ENCODE measurements around the gene SIDT2. TPM values are rescaled to one million over a fixed set of nuclear protein-coding genes. Genes with fewer than 3 reads are reported as not detected.
A peak's percentile ranks its signal among the peaks of the same experiment; 100 is the strongest.

Gene SIDT2
- total RNA-seq, 2 experiments from 2014 or later: 18.9 to 21.3 TPM

DNA sequence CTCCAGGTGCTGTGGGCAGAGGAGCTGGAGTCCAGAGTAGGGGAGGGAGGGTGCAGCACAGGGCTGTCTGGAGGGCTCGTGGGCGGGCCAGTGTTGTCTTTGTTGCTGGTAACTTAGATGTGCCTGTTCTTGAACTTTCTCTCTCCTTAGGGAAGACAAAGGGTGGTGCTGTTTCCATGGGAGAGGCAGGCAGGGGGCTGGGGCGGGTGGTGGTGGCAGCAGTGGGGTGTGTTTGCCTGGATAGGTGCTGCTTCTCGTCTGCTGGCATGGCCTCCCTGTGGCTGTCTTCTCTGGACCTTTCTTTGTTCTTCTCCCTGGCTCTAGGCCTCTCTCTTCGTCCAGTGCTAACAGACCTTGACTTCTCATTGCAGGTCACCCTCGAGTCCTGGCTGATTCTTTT, 8.5 kb downstream of the SIDT2 start:
- Mint-ChIP-seq H3K27ac (no peak overlapping the region), H3K36me3 (no peaks in the 10 kb centered on the region), H3K4me3 (no peak overlapping the region), H3K9me3 (ENCODE audit: low read depth) (no peaks in the 10 kb centered on the region), H3K4me1 (no peaks in the 10 kb centered on the region), H3K27me3 (no peaks in the 10 kb centered on the region)
- no peak for DNase-seq
- no peak for ATAC-seq
- CTCF ChIA-PET: no interaction called here

DNA sequence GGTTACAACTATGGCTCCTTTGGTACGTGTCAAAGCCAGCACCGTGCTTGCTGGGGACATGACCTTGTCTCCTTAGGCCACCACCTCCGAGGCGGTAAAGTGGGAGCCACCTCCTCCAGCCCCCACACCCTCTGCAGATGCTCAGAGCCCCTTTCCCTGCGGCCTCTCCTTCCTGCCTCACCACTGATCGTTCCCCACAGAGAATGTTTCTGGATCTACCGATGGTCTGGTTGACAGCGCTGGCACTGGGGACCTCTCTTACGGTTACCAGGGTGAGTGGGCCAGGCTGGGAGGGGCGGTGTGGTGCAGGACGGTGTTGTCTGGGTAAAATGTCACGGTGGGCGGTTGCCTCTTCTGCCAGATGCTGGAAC, 8.9 kb downstream of the SIDT2 start:
- H3K4me3 Mint-ChIP-seq: no peak overlapping the region
- H3K4me1 Mint-ChIP-seq: no peaks in the 10 kb centered on the region
- H3K36me3 Mint-ChIP-seq: no peaks in the 10 kb centered on the region
- no peak overlapping the region for H3K27ac Mint-ChIP-seq
- ATAC-seq (no peak), DNase-seq (no peak)
- no peaks in the 10 kb centered on the region for H3K27me3 Mint-ChIP-seq
- CTCF ChIA-PET: interaction anchor here (0.9 kb wide), 1 partner anchor 40 kb away, joined by 3 read pairs; no protein-coding TSS in a partner anchor
- no peaks in the 10 kb centered on the region for H3K9me3 Mint-ChIP-seq (ENCODE audit: low read depth)

DNA sequence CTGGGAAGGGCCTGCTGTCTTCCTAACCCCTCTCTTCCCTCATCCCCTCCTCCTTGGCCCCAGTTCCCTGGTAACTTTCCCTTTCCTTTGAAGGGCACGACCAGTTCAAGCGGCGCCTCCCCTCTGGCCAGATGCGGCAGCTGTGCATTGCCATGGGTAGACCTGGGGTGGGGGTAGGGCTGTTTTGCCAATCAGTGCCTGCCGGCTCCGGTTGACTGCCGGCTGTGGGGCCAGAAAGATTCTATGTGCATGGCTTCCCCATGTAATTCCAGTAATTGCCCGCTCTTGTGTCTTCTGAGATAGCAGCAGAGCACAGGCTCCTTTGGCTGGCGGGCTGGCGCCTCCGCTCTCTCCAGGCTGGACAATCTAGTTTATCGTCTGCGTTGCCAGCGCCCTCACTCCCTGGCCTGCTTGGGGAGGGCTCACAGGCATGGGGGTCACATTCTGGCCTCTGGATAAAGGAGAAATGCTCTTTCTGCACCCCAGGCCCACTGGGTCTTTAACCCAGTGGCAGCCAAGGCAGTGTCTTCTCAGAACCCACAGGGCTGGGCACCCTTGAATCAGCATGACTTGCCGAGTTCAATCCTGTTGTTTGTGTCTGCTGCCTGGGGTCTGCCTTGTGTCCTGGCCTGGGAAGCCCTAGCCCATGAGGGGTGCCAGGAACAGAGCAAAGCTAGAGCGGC, 9.4 kb downstream of the SIDT2 start:
- H3K27ac Mint-ChIP-seq: no peak overlapping the region
- no peaks in the 10 kb centered on the region for H3K27me3 Mint-ChIP-seq
- no peaks in the 10 kb centered on the region for H3K36me3 Mint-ChIP-seq
- CTCF ChIA-PET: interaction anchor here (0.9 kb wide), 1 partner anchor 39 kb away, joined by 3 read pairs; no protein-coding TSS in a partner anchor
- no peaks in the 10 kb centered on the region for H3K9me3 Mint-ChIP-seq (ENCODE audit: low read depth)
- no peak for ATAC-seq
- no peaks in the 10 kb centered on the region for H3K4me1 Mint-ChIP-seq
- H3K4me3 Mint-ChIP-seq: no peak overlapping the region
- no peak for DNase-seq

DNA sequence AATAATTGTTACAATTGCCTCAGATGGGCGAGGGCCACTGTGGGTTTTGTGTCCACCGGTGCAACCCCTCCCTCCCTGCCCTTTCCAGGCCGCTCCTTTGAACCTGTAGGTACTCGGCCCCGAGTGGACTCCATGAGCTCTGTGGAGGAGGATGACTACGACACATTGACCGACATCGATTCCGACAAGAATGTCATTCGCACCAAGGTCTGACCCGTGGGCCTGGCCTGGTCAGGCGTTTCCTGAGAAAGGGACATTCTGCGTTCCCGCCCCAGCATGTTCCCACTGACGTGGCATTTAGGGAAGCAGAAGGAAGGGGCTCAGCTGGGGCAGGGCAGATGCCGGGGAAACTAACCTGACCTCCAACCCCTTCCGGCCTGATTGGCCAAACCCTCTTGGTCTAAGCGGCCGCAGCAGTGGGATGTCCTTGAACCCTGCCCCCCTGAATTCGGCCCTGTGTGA, 10.1 kb downstream of the SIDT2 start:
- Mint-ChIP-seq H3K4me1 (no peaks in the 10 kb centered on the region), H3K36me3 (no peaks in the 10 kb centered on the region), H3K27me3 (no peaks in the 10 kb centered on the region), H3K4me3 (no peak overlapping the region), H3K27ac (no peak overlapping the region), H3K9me3 (ENCODE audit: low read depth) (no peaks in the 10 kb centered on the region)
- CTCF ChIA-PET: interaction anchor here (0.9 kb wide), 1 partner anchor 38 kb away, joined by 3 read pairs; no protein-coding TSS in a partner anchor
- ATAC-seq (no peak), DNase-seq (no peak)

DNA sequence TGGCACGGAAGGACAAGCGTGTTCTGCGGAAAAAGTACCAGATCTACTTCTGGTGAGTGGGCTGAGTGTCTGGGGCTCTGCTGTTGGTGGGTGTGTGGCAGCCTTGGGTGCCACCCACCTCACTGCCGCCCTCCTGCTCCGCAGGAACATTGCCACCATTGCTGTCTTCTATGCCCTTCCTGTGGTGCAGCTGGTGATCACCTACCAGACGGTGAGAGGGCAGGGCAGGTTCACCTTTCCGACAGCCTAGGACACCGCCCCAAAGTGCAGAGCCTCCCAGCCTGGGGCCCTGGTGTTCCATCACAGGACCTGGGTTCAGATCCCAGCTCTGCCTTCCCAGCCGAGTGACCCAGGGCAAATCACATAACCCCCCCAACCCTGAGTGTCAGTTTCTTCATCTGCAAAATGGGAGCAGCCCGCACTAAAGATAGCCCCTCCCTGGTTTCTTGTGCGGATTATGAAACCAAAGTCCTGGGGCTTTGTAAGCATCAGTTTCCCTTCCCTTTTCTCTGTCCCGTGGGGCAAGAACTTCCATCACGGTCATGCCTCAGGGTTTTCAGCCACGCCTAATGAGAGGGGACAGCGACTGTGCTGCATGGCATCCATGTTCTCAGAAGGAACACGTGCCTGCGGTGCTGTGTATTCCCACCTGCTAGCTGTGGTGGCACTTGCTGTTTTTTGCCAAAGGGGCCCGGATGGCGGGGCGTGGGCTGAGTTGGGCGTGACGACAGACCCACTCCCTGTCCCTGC, 10.8 kb downstream of the SIDT2 start:
- CTCF ChIA-PET: interaction anchor here (1.6 kb wide), 1 partner anchor 353 kb away, joined by 3 read pairs; no protein-coding TSS in a partner anchor
- H3K4me3 Mint-ChIP-seq: no peak overlapping the region

DNA sequence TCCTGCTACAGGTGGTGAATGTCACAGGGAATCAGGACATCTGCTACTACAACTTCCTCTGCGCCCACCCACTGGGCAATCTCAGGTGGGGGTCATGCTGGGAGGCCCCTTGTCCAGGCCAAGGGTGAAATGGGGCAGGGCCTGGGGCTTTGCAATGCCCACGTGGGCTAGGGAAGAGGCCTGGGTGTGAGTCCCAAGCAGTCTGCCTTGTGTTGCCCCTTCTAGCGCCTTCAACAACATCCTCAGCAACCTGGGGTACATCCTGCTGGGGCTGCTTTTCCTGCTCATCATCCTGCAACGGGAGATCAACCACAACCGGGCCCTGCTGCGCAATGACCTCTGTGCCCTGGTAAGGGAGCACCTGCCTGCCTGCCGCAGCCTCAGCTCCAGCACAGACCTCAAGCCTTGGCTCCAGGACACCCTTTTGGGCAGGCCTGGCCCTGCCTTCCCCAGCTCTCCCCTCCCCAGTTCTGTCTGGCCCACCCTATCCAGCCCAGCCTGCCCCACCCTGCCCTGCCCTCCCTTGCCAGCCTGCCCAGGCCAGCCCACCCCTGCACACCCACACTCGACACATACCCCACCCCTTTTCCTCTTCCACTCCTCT, 11.5 kb downstream of the SIDT2 start:
- Mint-ChIP-seq H3K27me3 (no peaks in the 10 kb centered on the region), H3K36me3 (no peaks in the 10 kb centered on the region), H3K4me1 (no peaks in the 10 kb centered on the region), H3K4me3 (no peak overlapping the region), H3K9me3 (ENCODE audit: low read depth) (no peaks in the 10 kb centered on the region), H3K27ac (no peak overlapping the region)
- CTCF ChIA-PET: interaction anchor here (1.6 kb wide), 1 partner anchor 354 kb away, joined by 3 read pairs; no protein-coding TSS in a partner anchor
- DNase-seq (no peak), ATAC-seq (no peak)

More for the DNA sequence above, 10.8 kb downstream of the SIDT2 start:
- no peaks in the 10 kb centered on the region for H3K36me3 Mint-ChIP-seq
- H3K9me3 Mint-ChIP-seq (ENCODE audit: low read depth): no peaks in the 10 kb centered on the region
- H3K4me1 Mint-ChIP-seq: no peaks in the 10 kb centered on the region
- DNase-seq (no peak), ATAC-seq (no peak)
- H3K27ac Mint-ChIP-seq: no peak overlapping the region
- no peaks in the 10 kb centered on the region for H3K27me3 Mint-ChIP-seq

DNA sequence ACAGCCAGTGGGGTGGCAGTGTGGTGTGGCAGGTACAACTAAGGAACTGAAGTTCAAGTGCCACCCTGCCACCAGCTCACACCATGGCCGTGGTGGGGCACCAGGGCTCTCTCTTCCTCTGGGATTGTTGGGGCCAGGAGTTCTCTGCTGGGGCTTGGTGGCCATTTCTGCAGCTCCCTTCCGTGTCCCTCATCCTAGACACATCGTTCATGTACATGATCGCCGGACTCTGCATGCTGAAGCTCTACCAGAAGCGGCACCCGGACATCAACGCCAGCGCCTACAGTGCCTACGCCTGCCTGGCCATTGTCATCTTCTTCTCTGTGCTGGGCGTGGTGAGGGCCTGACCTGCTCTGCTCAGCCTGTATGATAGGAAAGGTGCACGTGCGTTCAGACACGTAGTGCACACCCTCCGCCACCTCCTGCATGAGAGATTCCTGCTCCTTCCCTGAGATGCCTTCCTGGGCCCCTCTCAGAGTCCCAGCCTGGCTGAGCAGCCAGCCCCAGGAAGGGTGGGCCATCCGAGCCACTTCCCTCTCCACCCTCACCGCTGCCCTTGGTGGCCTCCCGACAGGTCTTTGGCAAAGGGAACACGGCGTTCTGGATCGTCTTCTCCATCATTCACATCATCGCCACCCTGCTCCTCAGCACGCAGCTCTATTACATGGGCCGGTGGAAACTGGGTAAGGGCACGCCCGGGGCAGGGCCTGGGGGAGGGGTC, 13.3 kb downstream of the SIDT2 start:
- no peak overlapping the region for H3K4me3 Mint-ChIP-seq
- no peak for DNase-seq
- no peak overlapping the region for H3K27ac Mint-ChIP-seq
- no peaks in the 10 kb centered on the region for H3K4me1 Mint-ChIP-seq
- H3K27me3 Mint-ChIP-seq: no peaks in the 10 kb centered on the region
- CTCF ChIA-PET: interaction anchor here (1.2 kb wide), 1 partner anchor 10 kb away, joined by 5 read pairs; no protein-coding TSS in a partner anchor
- no peaks in the 10 kb centered on the region for H3K9me3 Mint-ChIP-seq (ENCODE audit: low read depth)
- ATAC-seq: no peak
- H3K36me3 Mint-ChIP-seq: no peaks in the 10 kb centered on the region

DNA sequence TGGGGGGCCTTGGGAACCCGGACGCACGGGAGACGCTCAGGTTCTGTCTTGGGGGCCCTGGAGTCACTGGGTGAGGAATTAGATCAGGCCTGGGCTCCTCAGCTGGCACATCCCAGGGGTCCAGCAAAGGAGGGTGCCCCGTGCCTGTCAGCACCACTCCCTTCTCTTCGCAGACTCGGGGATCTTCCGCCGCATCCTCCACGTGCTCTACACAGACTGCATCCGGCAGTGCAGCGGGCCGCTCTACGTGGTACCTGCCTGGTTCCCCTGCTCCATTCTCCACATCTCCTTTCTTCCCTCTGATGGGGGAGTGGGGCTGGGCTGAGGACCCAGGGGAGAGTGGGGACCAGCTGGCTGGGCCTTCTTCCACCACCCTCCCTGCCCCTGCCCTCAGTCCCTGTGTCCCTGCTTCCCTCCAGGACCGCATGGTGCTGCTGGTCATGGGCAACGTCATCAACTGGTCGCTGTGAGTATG, 13.9 kb downstream of the SIDT2 start:
- CTCF ChIA-PET: no interaction called here
- Mint-ChIP-seq H3K4me1 (no peaks in the 10 kb centered on the region), H3K9me3 (ENCODE audit: low read depth) (no peaks in the 10 kb centered on the region), H3K27me3 (no peaks in the 10 kb centered on the region), H3K4me3 (no peak overlapping the region), H3K36me3 (no peaks in the 10 kb centered on the region), H3K27ac (peak overlapping the region; percentile 27)
- DNase-seq: no peak
- ATAC-seq: no peak

DNA sequence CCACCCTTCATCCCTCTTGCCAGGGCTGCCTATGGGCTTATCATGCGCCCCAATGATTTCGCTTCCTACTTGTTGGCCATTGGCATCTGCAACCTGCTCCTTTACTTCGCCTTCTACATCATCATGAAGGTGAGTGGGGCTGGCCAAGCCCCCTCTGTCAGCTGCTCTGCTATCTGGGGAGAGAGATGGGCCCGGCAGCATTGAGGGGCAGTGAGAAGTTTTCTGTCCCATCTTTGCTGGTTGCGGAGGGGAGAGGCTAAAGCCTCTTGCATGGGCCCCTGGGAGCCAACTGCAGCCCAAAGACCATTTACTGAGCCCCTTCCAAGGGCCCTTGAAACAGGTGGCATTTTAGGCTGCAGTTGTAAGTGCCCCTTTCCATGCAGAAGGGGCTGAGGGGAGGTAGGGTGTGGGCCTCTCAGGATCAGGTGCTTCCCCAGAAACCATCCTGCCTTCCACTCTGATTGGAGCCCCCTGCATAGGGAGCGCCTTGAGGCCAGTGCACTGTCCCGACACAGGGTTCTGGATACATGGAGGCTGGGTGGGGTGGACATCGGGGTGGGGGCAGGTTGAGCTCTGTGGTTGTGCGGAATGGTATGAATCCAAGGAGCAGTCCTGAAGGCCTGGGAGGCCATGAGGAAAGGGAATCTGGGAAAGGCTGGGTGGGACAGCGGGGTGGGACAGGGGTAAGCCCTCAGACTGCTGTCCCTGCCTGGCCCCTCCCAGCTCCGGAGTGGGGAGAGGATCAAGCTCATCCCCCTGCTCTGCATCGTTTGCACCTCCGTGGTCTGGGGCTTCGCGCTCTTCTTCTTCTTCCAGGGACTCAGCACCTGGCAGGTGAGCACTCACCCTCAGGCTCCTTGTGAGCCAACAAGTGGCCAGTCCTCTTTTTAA, 14.8 kb downstream of the SIDT2 start:
- H3K27ac Mint-ChIP-seq: no peak overlapping the region
- DNase-seq (no peak), ATAC-seq (no peak)
- H3K9me3 Mint-ChIP-seq (ENCODE audit: low read depth): no peaks in the 10 kb centered on the region
- CTCF ChIA-PET: interaction anchor here (1.3 kb wide), 1 partner anchor 13 kb away, joined by 3 read pairs; no protein-coding TSS in a partner anchor
- H3K36me3 Mint-ChIP-seq: no peaks in the 10 kb centered on the region
- H3K4me1 Mint-ChIP-seq: no peaks in the 10 kb centered on the region
- H3K4me3 Mint-ChIP-seq: no peak overlapping the region
- H3K27me3 Mint-ChIP-seq: no peaks in the 10 kb centered on the region

DNA sequence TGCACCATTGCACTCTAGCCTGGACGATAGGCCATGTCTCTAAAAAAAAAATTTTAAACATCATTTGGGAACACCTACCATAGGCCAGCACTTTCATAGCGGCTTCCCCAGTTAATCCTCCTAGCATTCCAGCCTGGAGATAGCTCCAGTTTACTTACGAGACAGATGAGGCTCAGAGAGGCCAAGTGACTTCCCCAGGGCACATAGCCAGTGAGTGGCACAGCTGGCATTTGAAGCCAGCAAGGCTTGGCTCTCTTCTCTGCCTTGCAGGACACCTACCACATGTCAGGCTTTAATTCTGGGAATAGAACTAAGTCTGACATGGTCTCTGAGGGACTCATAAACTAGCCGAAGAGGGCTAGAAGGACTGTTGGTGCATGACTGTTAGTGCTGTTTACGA, 15.7 kb downstream of the SIDT2 start:
- no peak overlapping the region for H3K27ac Mint-ChIP-seq
- ATAC-seq (no peak), DNase-seq (no peak)
- no peak overlapping the region for H3K4me3 Mint-ChIP-seq
- no peaks in the 10 kb centered on the region for H3K9me3 Mint-ChIP-seq (ENCODE audit: low read depth)
- H3K27me3 Mint-ChIP-seq: no peaks in the 10 kb centered on the region
- H3K36me3 Mint-ChIP-seq: no peaks in the 10 kb centered on the region
- no peaks in the 10 kb centered on the region for H3K4me1 Mint-ChIP-seq
- CTCF ChIA-PET: interaction anchor here (0.7 to 1.4 kb wide), 4 partner anchors 14 to 404 kb away, joined by 3 to 4 read pairs (median 3); no protein-coding TSS in a partner anchor

DNA sequence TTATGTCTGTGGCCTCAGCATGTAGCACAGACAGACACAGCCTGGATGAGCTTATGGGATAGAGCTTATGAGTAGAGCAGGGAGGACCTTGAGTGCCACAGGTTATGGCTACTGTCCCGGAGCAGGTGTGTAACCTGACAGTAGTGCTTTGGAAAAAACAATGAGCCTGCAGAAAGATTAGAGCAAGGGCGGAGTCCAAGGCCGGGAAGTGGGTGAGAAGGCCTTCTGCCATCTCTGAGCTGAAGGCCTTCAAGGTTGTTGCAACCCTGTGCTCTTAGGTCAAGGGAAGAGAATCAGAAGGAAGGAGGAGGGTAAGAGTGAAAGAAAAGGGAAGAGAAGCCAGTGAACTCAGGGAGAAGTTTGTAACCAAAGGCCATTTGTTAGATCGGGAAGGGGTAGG, 16.7 kb downstream of the SIDT2 start:
- no peak for ATAC-seq
- Mint-ChIP-seq H3K27me3 (no peaks in the 10 kb centered on the region), H3K36me3 (no peaks in the 10 kb centered on the region), H3K27ac (no peak overlapping the region), H3K9me3 (ENCODE audit: low read depth) (no peaks in the 10 kb centered on the region), H3K4me3 (no peak overlapping the region), H3K4me1 (no peaks in the 10 kb centered on the region)
- CTCF ChIA-PET: interaction anchor here (1.3 to 1.4 kb wide), 3 partner anchors 23 to 405 kb away, joined by 3 read pairs; no protein-coding TSS in a partner anchor
- no peak for DNase-seq

DNA sequence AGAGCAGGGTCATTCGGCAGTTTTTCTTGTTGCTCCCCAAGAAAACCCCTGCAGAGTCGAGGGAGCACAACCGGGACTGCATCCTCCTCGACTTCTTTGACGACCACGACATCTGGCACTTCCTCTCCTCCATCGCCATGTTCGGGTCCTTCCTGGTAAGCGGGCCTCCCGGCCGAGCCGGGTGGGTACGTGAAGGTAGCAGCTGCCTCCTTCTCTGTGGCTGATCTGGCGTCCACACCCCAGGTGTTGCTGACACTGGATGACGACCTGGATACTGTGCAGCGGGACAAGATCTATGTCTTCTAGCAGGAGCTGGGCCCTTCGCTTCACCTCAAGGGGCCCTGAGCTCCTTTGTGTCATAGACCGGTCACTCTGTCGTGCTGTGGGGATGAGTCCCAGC, 17.2 kb downstream of the SIDT2 start:
- no peak overlapping the region for H3K27ac Mint-ChIP-seq
- CTCF ChIA-PET: interaction anchor here (1.0 to 1.4 kb wide), 3 partner anchors 31 to 405 kb away, joined by 3 read pairs; no protein-coding TSS in a partner anchor
- H3K9me3 Mint-ChIP-seq (ENCODE audit: low read depth): no peaks in the 10 kb centered on the region
- no peaks in the 10 kb centered on the region for H3K27me3 Mint-ChIP-seq
- DNase-seq (no peak), ATAC-seq (no peak)
- H3K4me1 Mint-ChIP-seq: no peaks in the 10 kb centered on the region
- no peaks in the 10 kb centered on the region for H3K36me3 Mint-ChIP-seq
- no peak overlapping the region for H3K4me3 Mint-ChIP-seq
